ENCODE data around the gene SLC4A2.
A peak's percentile ranks its signal among the peaks of the same experiment; 100 is the strongest.

Gene SLC4A2

DNA sequence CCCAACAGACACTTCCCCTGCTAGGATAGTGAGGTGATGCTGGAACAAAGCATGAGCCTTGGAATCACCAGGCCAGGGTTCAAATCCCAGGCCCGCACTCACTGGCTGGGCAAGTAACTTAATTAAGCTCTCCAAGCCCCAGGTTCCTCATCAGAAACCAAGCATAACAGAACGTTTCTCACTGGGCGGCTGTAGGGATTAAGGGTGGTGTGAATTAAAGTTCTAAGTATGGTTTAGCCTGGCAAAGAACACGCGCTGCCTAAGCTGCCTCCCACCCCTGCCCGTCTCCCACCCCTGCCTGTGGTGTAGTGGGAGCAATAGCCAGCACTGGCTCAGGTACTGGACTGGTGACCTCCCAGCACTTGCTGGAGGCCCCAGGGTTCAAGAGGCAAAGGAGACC, 5.6 kb downstream of the SLC4A2 start:
- no peak for DNase-seq

DNA sequence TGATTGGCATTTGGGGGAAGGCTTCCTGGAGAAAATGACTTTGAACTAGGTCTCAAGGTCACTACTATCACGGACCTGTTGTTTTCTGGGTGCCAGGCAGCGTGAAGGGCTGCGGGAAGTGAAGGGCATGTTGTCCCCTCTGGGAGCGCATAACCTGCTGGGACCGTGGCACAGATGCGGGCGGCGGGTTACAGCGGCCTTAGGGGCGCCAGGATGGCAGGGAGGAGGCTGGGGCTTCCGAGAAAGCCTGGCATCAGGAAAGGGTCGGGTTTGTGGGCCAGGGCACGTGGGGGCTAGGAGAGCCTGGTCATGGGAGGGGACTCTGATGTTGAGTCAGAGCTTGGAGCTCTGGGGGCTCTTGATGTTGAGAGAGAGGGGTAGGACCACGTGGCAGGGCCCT, 6.1 kb downstream of the SLC4A2 start:
- no peak for DNase-seq

DNA sequence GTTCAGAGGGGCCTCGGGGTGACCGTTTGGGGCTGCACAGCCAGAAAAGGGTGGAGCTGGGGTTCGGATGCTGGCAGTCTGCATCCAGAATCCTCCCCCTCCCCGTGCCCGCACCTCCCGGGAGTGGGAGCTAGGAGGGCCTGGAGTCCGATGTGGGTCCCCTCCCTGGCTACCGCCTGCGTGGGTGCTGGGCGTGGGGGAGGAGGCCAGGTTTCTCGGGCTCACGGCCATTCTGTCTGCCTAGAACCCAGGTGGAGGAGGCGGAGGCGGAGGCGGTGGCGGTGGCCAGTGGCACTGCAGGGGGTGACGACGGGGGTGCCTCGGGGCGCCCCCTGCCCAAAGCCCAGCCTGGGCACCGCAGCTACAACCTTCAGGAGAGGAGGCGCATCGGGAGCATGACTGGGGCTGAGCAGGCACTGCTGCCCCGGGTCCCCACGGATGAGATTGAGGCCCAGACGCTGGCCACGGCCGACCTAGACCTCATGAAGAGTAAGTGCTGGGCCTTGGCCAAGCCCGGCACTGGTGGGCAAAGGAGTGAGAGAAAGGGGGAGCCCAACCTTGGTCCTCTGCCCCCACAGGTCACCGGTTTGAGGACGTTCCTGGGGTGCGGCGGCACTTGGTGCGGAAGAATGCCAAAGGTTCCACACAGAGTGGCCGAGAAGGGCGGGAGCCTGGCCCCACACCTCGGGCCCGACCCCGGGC, 7.0 kb downstream of the SLC4A2 start:
- DNase-seq = no peak

DNA sequence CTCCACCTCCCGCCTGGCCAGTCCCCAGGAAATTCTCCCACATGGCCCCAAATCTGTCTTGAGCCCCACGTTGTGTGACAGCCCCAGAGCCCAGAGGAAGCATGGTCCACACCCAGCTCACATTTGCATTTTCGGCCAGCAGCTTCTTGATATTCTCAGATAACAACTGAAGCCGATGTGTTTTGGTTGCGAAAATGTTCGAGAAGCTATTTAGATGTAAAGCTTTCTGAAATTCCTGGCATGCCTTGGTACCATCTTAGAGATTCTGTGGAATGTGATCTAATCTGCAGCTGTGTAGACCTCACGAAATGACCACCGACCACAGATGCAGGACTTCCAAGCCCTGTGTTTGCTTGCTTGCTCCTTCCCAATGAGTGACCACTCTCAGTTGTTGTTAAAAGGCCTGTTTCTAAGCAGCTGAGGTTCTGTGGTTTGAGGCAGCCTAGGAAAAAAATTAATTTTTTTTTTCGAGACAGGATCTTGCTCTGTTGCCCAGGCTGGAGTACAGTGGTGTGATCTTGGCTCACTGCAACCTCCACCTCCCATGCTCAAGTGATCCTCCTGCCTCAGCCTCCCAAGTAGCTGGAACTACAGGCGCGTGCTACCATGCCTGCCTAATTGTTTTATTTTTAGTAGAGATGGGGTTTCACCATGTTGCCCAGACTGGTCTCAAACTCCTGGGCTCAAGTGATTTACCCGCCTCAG, 8.8 kb downstream of the SLC4A2 start:
- peak; percentile 47 for DNase-seq

DNA sequence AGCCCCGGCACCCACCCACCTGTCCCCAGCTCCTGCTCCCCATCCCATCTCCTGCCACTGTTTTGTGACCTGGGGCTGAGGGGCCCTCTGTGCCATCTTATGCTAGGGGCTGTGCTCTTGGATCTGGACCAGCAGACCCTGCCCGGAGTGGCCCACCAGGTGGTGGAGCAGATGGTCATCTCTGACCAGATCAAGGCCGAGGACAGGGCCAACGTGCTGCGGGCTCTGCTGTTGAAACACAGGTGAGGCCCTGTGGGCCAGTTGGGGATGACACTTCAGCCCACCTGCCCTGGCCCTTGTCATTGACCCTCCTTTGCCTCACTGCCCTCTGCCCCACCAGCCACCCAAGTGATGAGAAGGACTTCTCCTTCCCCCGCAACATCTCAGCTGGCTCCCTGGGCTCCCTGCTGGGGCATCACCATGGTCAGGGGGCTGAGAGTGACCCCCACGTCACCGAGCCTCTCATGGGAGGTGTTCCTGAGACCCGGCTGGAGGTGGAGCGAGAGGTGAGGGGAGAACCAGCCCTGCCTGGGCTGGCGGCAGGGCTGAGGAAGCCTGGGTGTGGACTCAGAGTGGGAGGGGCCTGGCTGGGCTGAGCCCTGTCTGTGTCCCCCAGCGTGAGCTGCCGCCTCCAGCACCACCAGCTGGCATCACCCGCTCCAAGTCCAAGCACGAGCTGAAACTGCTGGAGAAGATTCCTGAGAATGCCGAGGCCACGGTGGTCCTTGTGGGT, 10.6 kb downstream of the SLC4A2 start:
- DNase-seq = no peak

DNA sequence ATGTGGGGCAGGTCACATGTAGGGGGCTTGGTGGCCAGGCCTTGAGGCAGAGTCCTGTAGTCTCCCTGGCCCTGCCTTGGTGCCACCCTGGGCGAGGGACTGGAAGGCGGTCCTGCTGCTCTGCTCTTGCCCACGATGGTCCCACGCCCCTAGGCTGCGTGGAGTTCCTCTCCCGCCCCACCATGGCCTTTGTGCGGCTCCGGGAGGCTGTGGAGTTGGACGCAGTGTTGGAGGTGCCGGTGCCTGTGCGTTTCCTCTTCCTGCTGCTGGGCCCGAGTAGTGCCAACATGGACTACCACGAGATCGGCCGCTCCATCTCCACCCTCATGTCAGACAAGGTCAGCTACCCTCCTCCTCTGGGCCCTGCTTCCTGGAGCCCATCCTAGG, 11.2 kb downstream of the SLC4A2 start:
- no peak for DNase-seq

DNA sequence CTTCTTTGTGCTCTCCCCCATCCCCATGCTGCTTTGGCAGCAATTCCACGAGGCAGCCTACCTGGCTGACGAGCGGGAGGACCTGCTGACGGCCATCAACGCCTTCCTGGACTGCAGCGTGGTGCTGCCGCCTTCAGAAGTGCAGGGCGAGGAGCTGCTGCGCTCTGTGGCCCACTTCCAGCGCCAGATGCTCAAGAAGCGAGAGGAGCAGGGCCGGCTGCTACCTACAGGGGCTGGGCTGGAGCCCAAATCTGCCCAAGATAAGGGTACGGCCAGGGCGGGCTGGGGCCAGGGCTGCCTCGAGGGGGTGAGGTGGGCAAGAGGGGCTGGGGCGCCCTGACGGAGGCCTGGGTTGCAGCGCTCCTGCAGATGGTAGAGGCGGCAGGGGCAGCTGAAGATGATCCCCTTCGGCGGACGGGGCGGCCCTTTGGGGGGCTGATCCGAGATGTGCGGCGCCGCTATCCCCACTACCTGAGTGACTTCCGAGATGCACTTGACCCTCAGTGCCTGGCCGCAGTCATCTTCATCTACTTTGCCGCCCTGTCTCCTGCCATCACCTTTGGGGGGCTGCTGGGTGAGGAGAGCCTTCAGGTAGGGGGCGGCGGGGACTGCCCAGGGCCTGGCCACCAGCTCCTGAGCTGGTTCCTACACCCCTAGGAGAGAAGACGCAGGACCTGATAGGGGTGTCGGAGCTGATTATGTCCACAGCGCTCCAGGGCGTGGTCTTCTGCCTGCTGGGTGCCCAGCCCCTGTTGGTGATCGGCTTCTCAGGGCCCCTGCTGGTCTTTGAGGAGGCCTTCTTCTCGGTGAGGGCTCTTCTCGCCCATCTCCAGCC, 11.9 kb downstream of the SLC4A2 start:
- no peak for DNase-seq

DNA sequence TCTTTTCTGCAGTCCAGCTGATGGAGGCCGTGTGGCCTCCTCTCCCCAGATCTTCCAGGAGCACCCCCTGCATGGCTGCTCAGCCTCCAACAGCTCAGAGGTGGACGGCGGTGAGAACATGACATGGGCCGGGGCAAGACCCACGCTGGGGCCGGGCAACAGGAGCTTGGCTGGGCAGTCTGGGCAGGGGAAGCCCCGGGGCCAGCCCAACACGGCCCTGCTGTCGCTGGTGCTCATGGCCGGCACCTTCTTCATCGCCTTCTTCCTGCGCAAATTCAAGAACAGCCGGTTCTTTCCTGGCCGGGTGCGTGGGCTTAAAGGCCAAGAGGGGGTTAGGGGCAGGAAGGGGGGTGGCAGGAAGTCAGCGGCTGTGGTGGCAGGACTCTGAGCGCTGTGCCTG, 14.6 kb downstream of the SLC4A2 start:
- no peak for DNase-seq

DNA sequence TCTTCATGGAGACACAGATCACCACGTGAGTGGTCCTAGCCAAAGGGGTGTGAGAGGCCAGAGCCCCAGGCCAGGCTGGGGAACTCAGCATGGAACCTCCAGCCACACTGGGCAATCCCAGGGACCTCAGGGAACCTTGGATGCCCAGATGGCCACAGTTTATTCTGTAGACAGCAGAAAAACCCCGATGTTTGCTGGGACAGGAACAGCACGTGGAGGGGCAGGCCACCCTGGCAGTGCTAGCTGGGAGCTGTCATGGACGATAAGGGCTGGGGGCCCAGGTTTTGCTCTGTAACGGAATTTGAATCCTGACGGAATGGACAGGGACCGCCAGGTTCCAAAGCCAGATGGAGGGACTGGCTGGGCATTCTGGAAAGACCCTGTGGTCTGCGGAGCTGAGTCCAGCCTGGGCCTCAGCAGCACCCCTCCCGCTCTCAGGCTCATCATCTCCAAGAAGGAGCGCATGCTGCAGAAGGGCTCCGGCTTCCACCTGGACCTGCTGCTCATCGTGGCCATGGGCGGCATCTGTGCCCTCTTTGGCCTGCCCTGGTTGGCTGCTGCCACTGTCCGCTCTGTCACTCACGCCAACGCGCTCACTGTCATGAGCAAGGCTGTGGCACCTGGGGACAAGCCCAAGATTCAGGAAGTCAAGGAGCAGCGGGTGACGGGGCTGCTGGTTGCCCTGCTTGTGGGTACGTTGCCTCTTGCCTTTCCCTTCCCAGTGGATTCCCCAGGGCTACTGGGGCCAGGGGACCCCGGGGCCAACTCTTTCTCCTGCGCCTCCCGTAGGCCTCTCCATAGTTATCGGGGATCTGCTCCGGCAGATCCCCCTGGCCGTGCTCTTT, 15.7 kb downstream of the SLC4A2 start:
- no peak for DNase-seq

DNA sequence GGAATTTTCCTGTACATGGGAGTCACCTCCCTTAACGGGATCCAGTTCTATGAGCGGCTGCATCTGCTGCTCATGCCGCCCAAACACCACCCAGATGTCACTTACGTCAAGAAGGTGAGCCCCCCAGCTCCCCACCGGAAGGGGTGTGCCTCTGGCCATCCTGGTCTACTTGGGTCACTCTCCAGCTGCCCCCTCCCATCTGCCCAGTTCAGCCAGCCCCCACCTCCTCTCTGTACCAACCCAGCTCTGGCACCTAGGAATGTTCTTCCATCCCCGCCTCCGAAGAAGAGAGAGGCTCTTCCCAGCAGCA, 16.2 kb downstream of the SLC4A2 start:
- DNase-seq = no peak

DNA sequence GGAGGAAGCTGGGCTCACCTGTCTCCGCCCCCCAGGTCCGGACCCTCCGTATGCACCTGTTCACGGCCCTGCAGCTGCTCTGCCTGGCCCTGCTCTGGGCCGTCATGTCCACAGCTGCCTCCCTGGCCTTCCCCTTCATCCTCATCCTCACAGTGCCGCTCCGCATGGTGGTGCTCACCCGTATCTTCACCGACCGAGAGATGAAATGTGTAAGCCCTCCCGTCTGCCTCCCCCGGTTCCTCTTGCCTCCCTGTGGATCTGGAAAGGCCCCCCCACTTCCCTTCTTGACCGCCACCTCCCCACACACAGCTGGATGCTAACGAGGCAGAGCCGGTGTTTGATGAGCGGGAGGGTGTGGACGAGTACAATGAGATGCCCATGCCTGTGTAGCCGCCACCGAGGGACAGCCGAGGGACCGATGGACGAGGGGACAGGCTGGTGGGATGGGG, 16.6 kb downstream of the SLC4A2 start:
- no peak for DNase-seq

DNA sequence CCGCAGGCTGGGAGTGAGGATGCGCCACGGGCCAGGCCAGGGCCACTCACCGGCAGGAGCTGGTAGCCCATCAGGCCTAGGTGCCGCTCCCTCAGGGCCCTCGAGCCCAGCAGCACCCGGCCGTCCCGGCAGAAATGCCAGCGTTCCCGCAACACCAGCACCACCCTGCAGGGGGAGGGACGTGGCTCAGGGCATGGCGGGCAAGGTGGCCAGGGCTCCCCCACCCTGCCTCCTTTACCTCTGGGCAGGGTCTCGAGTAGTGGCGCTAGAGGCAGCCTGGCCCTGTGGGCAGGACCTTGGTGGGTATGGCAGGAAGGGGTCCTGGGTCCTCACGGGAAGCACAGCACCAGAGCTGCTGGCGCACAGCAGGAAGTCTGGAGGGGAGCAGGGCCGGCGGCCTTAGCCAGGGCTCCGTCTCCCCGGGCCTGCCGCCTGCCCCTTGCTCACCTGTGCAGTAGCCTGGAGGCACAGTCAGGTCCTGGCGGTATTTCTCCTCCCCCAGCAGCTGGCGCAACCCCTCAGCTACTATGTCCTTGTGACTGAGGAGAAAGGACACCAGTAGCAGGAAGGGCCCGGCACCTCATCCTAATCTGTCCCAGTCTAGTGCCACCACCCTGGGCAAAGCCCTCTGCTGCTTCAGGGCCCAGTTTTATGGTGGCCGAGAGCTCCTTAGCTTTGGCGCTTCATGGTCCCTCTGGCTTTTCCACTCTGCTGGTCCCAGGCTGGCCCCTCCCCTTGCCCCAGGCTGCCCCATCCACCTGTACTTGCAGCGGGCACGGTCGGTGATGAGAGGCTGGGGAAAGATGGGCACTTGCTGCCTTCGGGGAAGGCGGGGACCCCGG, 17.7 kb downstream of the SLC4A2 start:
- DNase-seq = no peak

DNA sequence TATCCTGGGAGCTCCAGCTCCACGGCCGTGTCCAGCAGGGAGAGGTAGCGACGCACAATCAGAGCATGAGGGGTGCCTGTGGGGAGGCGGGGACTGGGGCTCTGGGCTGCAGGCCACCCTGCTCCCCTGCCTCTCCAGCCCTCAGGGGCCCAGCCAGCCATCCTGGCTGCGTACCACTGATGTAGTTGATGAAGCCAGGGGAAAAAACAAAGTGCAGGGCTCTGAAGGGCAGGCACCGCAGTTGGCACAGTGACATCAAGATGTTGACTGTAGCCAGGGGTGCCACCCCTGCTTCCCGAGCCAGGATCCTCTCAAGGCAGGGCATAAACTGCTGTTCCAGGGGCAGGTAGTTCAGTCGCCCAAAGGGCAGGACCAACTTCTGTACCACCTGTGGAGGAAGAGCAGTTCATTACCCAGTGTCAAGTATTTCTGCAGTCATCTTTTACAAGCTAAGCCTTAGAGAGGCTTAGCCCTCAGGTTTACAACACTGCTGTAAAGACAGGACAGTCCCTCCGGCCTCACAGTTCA, 18.4 kb downstream of the SLC4A2 start:
- no peak for DNase-seq

DNA sequence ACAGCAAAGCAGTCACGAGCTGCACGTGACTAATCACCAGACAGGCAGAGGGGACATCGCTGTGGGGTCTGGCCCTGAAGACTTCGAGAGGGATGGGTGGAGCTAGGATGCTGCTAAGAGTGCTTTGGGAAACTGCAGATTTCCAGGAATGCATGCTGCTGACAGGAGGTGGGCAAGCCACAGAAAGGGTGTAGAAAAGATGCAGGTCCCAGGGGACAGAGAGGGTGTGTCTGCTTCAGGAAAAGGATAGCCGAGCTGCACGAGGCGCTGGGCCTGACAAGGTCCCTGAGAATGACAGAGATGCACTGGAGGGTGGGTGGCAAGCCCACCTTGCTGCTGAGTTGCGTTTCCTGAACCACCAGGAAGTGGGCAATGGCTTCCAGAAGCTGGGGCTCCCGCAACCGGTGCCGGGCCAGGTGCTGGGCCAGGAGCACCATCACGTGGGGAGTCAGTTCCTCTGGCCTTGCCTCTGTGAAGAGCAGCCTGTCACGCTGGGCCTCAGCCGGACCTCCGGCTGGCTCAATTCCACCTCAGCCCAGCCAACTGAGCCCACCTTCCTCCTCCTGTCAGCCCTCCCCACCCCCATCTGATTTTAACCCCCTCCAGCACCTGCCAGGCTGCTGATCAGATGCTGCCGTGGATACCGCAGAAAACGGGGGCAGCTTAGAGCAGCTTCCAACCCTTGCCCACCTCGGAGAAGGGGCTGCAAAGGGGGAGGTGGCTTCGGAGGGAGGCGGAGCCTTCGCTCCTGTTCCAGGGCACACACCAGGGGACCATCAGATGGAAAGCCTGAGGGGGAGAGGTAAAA, 19.0 kb downstream of the SLC4A2 start:
- peak; percentile 59 for DNase-seq

DNA sequence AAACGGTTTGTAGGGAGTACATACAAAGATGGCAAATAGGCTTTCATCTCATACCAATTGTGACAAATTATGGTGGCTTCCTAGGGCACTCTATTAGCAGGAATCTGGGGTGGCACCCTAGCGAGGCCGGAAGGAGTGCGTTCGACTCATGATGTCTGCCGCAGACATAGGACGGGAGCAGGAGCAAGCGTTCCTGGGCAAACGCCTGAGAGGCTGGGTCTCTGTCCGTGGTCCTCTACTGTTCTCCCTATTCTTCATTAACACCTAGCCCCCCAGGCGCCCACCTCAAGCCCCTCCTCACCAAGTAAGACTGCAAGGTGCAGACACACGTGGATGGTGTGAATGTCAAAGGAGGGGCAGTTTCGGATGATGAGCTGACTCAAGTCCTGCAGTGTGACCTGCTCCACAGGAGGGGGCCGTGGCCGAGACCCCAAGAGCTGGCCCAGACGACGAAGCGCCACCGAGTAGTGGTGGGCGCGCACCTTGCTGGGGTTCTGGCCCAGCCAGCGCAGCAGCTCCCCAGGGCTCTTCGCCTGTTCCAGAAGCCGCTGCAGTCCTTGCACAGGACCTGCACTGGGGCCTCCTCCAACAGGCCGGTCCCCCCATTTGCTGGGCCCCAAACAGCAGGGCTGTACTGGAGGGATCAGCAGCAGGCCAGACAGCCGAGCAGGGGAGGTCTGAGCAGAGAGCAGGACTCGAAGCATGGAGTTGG, 20.0 kb downstream of the SLC4A2 start:
- no peak for DNase-seq

DNA sequence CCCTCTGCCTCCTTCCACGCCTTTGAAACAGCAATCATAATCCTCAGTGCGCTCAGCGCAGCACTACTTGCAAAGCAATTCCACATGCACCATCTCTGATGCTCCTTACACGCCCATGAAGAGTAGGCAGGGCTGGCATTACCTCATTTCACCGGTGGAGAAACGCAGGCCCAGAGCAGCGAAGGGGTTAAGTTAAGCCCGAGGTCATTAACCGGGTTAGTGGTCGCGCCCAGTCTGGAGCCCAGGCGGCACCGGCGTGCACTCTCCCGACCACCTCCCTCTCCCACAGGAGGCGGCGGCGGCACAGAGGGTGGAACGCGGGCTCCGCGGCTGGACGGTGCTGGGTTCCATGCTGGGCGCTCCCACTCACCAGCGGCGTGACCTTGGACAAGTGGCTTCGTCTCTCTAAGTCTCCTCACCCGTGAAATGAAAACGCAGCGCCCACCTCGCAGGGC, 20.7 kb downstream of the SLC4A2 start:
- no peak for DNase-seq

DNA sequence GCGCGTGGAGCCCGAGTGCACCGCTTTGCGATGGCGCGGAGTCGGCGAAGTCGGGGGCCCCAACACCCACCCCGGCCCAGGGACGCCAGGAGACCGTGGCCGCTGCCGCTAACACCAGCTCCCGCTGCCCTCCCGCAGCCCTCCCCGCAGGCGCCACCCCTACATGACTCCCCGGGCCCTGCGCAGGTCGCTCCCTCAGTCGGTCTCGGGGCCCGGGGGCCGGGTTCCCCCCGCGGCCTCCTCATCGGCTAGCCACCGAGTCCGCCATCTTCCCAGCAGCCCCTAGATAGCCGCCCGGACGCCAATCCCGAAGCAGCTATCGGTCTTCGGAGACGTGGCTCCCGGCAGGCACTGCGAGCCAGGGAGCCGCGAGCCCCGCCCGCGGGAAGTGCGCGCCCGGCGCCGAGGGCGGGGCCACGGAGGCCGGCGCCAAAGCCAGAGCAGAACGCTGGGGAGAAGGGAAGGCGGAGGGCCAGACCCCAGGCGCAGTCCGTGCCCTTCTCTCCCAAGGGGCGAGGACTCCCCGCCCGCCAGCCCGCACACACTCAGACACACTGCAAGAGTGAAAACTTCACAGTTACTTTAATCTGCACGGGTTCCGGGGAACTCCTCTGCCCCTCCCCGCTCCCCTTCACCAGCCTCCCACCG, 21.3 kb downstream of the SLC4A2 start, which contains the start of gene FASTK:
FASTK (minus strand) TSS at position 288 of the 648 bp plus-strand sequence; CDS start at position 245, 43 bp downstream.
- peak; percentile 90 for DNase-seq

Data from fibroblast of upper back skin (primary cell).